Bronchial epithelial cell (primary cell): Measurements from ENCODE around the gene TNIP2. TPM values are rescaled to one million over a fixed set of nuclear protein-coding genes. Genes with fewer than 3 reads are reported as not detected.
"Not testable (repeated sequence)": the region's sequence is repeated elsewhere in the genome, so short reads cannot be mapped to it uniquely, and the experiment has no call there.

Experiments
- DNase-seq: peaks from one replicate; pipeline ENCODE4 v3.0.0-alpha.2; 2010; ENCODE audit warnings: low read depth
- FAIRE-seq: peaks from 2 replicates; lab custom pipeline; 2011; peaks lifted over from hg19 to GRCh38; lab: Jason Lieb, UNC
- H3K27me3 ChIP-seq: 2 replicates; pipeline ENCODE4 v1.5.1; 2011; ENCODE audit warnings: low read length; ENCODE audit not compliant: control insufficient read depth, insufficient read depth
- H3K36me3 ChIP-seq: 2 replicates; pipeline ENCODE4 v1.5.1; 2011; ENCODE audit warnings: low read length; ENCODE audit not compliant: control insufficient read depth, insufficient read depth
- H3K4me3 ChIP-seq: 2 replicates; pipeline ENCODE4 v1.5.1; 2011; ENCODE audit warnings: mild to moderate bottlenecking, low read depth, low read length, control low read depth
- CTCF ChIP-seq: IDR thresholded peaks from 2 replicates; pipeline ENCODE4 v1.5.1; 2011; ENCODE audit warnings: mild to moderate bottlenecking, moderate library complexity, low read length, control low read depth, inconsistent platforms; ENCODE audit not compliant: insufficient read depth, severe bottlenecking
- total RNA-seq: library from RNA; depleted of rRNA; stranded (reverse); fragments of >200 nt; gene quantifications from 2 replicates; pipeline ENCODE4 v1.2.1, GENCODE V29; 2014

Gene TNIP2
- total RNA-seq, 1 donor from 2014 or later, result 64.5 TPM

DNA sequence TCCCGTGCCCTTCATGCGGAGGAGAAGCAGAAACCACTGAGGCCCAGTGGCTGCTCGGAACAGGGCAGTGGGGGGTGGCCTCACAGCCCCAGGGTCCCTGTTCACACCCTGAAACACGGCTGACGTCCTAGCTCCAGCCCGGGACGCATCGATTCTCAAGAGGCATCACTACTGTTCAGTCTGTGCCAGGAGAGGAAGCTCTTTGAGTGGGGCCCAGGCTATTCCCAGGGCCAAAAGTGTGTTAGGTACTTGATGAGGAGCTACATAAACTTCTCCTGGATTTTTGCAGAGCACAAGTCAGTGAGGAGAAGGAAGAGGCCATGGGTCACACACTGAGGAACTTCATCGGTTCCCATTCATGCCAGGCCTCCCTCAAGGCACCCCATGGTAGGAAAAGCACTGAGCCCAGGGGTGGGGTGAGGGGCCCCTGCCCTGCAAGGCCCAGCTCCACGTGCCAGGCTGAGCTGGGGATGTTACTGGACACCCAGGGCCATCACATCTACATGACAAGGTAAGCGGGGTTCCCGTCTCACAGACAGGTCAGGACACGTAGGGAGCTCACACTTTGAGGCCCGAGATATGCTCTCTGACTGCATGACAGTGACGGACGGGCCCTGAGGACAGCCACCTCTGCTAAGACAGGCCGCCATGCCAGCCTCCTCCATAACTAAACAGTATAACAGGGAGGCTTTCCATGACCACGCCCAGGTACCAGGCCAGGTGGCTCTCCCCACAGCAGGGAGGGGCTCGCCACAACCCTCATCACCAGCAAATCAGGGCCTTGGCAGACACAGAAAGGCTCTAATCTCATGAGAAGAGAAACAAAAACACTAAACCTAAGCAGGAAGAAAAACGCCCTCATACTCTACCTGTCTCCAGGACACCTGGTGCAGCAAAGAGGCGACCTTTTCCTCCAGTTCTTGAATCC lies 12.4 kb downstream of the TNIP2 start:
- no peak for TF ChIP-seq CTCF
- no peaks in the 10 kb centered on the region for H3K27me3 ChIP-seq
- FAIRE-seq, result peak; percentile 43
- DNase-seq, result no peak
- no peak overlapping the region for H3K4me3 ChIP-seq
- H3K36me3 ChIP-seq, result peaks cover 27% of the 10 kb centered on the region

DNA sequence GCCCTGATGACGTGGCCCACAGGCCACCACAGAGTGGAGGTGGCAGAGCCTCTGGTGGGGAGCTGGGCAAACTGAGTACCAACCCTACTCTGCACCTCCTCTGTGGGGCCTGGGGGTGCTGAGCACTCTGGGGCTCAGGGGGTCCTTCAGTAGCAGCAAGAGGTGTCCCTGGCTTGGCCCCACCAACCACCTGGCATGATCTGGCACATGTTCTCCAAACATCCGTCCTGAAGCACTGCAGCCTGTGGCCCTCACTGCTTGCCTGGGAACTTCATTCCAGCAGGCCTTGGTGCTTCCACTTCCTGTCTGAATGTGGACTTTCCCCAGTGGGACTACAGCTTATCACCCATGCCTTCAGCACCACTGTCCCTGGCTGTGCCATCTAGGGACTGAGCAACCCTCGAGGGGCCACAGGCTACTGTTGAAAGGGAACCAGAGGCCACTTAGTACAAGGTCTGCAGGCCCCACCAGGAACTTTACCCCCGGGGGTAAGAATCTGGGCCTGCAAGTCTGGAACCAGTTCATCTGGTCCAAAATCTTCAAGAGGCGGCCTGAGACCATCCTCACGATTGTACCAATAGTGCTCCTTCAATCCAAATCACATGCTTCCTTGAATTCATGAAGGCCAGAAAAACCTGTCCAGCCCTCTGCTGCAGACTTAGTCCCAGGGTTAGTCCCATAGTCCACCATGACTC lies 13.2 kb downstream of the TNIP2 start:
- H3K27me3 ChIP-seq, result no peaks in the 10 kb centered on the region
- FAIRE-seq, result no peak
- no peak for TF ChIP-seq CTCF
- DNase-seq, result no peak
- peaks cover 27% of the 10 kb centered on the region for H3K36me3 ChIP-seq
- H3K4me3 ChIP-seq, result no peak overlapping the region

GRCh38 chr4:2742081-2742822 lies 13.9 kb downstream of the TNIP2 start:
- H3K4me3 ChIP-seq, result no peak overlapping the region
- TF ChIP-seq CTCF, result no peak
- peaks cover 22% of the 10 kb centered on the region for H3K36me3 ChIP-seq
- H3K27me3 ChIP-seq, result no peaks in the 10 kb centered on the region
- DNase-seq (no peak), FAIRE-seq (no peak)

GRCh38 chr4:2741626-2742025 lies 14.5 kb downstream of the TNIP2 start:
- TF ChIP-seq CTCF, result no peak
- H3K36me3 ChIP-seq, result peaks cover 19% of the 10 kb centered on the region
- FAIRE-seq (no peak), DNase-seq (no peak)
- no peaks in the 10 kb centered on the region for H3K27me3 ChIP-seq
- no peak overlapping the region for H3K4me3 ChIP-seq

- DNase-seq, H3K4me3 ChIP-seq, H3K36me3 ChIP-seq, FAIRE-seq, H3K27me3 ChIP-seq: not testable (repeated sequence)
Observed at GRCh38 chr4:2738296-2738695, 17.8 kb downstream of the TNIP2 start.

GRCh38 chr4:2735869-2736268 lies 20.3 kb downstream of the TNIP2 start:
- no peak for DNase-seq
- no peak for TF ChIP-seq CTCF
- no peaks in the 10 kb centered on the region for H3K27me3 ChIP-seq
- H3K36me3 ChIP-seq, result peaks cover 9% of the 10 kb centered on the region
- FAIRE-seq, result no peak
- no peak overlapping the region for H3K4me3 ChIP-seq
